Calu3 (cell line): ENCODE measurements around the gene SMIM26. TPM values are rescaled to one million over a fixed set of nuclear protein-coding genes. Genes with fewer than 3 reads are reported as not detected.

ENCODE experiments used
- BruUV-seq: library from RNA; stranded (reverse); fragments of 400-500 nt; replicated peaks from 2 replicates; lab custom pipeline; 2021; lab: Mats Ljungman, UMichigan
- CTCF ChIA-PET: fragments of 300-600 bp; sonication (Branson Sonifier 250); formaldehyde crosslinking; loops from one replicate; lab custom pipeline; 2022; ENCODE audit warnings: antibody characterized with exemption; lab: Charles Lee
- DNase-seq: peaks from one replicate; pipeline ENCODE4 v3.0.0; 2022
- H3K27ac Mint-ChIP-seq: one replicate; pipeline ENCODE4 v1.8.0; 2022; ENCODE audit warnings: mixed read lengths; ENCODE audit not compliant: unreplicated experiment
- H3K27me3 Mint-ChIP-seq: one replicate; pipeline ENCODE4 v1.8.0; 2022; ENCODE audit warnings: mixed read lengths; ENCODE audit not compliant: unreplicated experiment
- H3K36me3 Mint-ChIP-seq: one replicate; pipeline ENCODE4 v1.8.0; 2022; ENCODE audit warnings: mild to moderate bottlenecking, moderate library complexity, mixed read lengths; ENCODE audit not compliant: insufficient read depth, unreplicated experiment
- H3K4me1 Mint-ChIP-seq: one replicate; pipeline ENCODE4 v1.8.0; 2022; ENCODE audit warnings: mild to moderate bottlenecking, low read depth, mixed read lengths; ENCODE audit not compliant: unreplicated experiment
- H3K4me3 Mint-ChIP-seq: one replicate; pipeline ENCODE4 v1.8.0; 2022; ENCODE audit warnings: mild to moderate bottlenecking, low read depth, moderate library complexity, mixed read lengths; ENCODE audit not compliant: unreplicated experiment
- H3K9me3 Mint-ChIP-seq: one replicate; pipeline ENCODE4 v1.8.0; 2022; ENCODE audit warnings: low read depth, mixed read lengths; ENCODE audit not compliant: unreplicated experiment
- intact Hi-C: fragments of 100-400 bp; cut with micrococcal nuclease; formaldehyde crosslinking; loops from one replicate; pipeline ENCODE4 v1.10.0; 2022; ENCODE audit not compliant: unreplicated experiment
- total RNA-seq: library from RNA; stranded (reverse); gene quantifications from 2 replicates; pipeline ENCODE4 v1.2.3, GENCODE V29; 2022
- TF ChIP-seq, protein P1 (sequence below): fragments of 200-600 bp; IDR thresholded peaks from one replicate; pipeline ENCODE4 v1.8.0; 2022; ENCODE audit warnings: antibody characterized with exemption; ENCODE audit not compliant: unreplicated experiment

The SMIM26 gene
- total RNA-seq, 1 experiment from 2014 or later: 17.8 TPM

DNA sequence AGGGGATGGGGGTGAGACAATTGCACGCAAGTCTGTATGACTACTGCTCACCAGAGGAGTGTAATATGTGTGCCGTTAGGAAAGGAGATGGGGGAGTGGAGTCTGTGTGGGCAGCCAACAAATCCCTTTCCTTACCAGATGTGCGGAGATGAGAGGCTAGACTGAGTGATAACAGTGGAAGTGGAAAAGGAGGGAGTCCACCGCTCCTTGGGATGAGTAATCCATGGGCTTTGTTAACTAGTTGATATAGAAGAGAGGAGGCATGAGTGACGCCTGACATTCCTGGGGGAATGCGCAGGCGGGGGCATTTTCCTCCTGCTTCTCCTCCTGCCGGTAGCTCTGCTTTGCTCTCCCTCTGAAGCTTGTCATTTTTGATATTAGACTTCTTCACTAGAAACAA lies 13.5 kb upstream of the SMIM26 start:
- TF ChIP-seq, protein P1, sequence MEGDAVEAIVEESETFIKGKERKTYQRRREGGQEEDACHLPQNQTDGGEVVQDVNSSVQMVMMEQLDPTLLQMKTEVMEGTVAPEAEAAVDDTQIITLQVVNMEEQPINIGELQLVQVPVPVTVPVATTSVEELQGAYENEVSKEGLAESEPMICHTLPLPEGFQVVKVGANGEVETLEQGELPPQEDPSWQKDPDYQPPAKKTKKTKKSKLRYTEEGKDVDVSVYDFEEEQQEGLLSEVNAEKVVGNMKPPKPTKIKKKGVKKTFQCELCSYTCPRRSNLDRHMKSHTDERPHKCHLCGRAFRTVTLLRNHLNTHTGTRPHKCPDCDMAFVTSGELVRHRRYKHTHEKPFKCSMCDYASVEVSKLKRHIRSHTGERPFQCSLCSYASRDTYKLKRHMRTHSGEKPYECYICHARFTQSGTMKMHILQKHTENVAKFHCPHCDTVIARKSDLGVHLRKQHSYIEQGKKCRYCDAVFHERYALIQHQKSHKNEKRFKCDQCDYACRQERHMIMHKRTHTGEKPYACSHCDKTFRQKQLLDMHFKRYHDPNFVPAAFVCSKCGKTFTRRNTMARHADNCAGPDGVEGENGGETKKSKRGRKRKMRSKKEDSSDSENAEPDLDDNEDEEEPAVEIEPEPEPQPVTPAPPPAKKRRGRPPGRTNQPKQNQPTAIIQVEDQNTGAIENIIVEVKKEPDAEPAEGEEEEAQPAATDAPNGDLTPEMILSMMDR: no peak
- H3K9me3 Mint-ChIP-seq: no peaks in the 10 kb centered on the region
- H3K27ac Mint-ChIP-seq: no peak overlapping the region
- no peak for DNase-seq
- peaks cover 7% of the 10 kb centered on the region for H3K36me3 Mint-ChIP-seq
- H3K4me1 Mint-ChIP-seq: no peaks in the 10 kb centered on the region
- intact Hi-C loops: no loop called here
- no peaks in the 10 kb centered on the region for H3K27me3 Mint-ChIP-seq
- CTCF ChIA-PET: no interaction called here
- H3K4me3 Mint-ChIP-seq: no peak overlapping the region
- no TSS peak for BruUV-seq

- intact Hi-C loops: no loop called here
- Mint-ChIP-seq H3K27me3 (no peaks in the 10 kb centered on the region), H3K4me3 (peak overlapping the region; percentile 74), H3K9me3 (no peaks in the 10 kb centered on the region), H3K4me1 (no peaks in the 10 kb centered on the region), H3K27ac (peak overlapping the region; percentile 79), H3K36me3 (peaks cover 15% of the 10 kb centered on the region)
- TF ChIP-seq, protein P1: no peak
- no peak for DNase-seq
- CTCF ChIA-PET: no interaction called here
- TSS peak; percentile 93 for BruUV-seq
Observed at GRCh38 chr20:18567739-18568091, 483 bp downstream of the SMIM26 start.

DNA sequence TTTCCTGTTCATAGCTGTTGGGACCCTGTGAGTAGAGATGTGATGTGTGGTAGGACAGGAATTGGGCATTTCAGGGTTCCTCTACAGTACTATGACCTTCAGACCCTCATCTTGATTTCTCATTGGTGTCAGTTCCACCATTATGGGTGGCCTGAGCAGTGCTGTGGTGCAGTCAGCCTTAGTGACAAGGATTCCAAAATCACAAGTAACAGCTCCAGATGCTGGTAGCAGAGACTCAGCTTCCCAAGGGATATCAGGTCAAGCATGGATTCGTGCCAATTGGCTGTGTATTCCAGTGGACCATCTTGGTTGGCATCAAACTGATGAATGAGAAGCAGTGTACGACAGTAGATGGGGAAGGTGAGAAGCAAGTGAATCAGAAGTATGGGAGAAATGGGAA lies 3.8 kb downstream of the SMIM26 start:
- no peak for DNase-seq
- H3K9me3 Mint-ChIP-seq: no peaks in the 10 kb centered on the region
- no peaks in the 10 kb centered on the region for H3K4me1 Mint-ChIP-seq
- intact Hi-C loops: no loop called here
- TF ChIP-seq, protein P1: no peak
- BruUV-seq: no TSS peak
- H3K27ac Mint-ChIP-seq: no peak overlapping the region
- CTCF ChIA-PET: no interaction called here
- H3K36me3 Mint-ChIP-seq: peaks cover 15% of the 10 kb centered on the region
- no peak overlapping the region for H3K4me3 Mint-ChIP-seq
- H3K27me3 Mint-ChIP-seq: no peaks in the 10 kb centered on the region

DNA sequence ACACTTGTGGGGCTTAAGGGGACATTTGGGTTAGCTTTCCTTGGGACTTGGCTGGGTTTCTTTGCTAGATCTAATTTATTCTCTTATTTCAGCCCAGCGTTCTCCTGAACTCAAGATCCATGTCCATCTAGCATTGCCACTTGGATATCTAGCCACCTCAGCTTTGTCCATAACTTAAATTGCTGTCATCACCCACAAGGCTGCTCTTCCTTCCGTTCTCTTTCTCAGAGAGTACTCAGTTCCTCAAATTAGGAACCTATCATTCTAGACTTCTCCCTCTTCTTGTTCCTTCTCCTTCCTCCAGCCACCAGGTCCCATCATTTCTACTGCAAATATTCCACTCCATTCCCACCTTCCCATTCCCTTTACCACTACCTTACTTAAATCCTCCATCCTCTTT lies 4.3 kb downstream of the SMIM26 start:
- H3K27me3 Mint-ChIP-seq: no peaks in the 10 kb centered on the region
- H3K9me3 Mint-ChIP-seq: no peaks in the 10 kb centered on the region
- no peak for DNase-seq
- H3K4me1 Mint-ChIP-seq: no peaks in the 10 kb centered on the region
- peaks cover 12% of the 10 kb centered on the region for H3K36me3 Mint-ChIP-seq
- no peak overlapping the region for H3K27ac Mint-ChIP-seq
- intact Hi-C loops: no loop called here
- BruUV-seq: no TSS peak
- CTCF ChIA-PET: no interaction called here
- TF ChIP-seq, protein P1: no peak
- H3K4me3 Mint-ChIP-seq: no peak overlapping the region
